Prostate gland (tissue), 2 donors: ENCODE data around the gene UGT1A8. TPM values are rescaled to one million over a fixed set of nuclear protein-coding genes. Genes with fewer than 3 reads are reported as not detected.

Source experiments
- DNase-seq: peaks from one replicate; pipeline ENCODE4 v3.0.0-alpha.2; 2019; ENCODE audit warnings: low spot score
- H3K27ac ChIP-seq, 2 donors: fragments of 200-600 bp; sonication (generic); 2 replicates each; pipeline ENCODE4 v1.5.1; 2017 to 2019
- H3K27me3 ChIP-seq: fragments of 200-600 bp; sonication (generic); replicated peaks from 2 replicates; pipeline ENCODE4 v1.5.1; 2019; ENCODE audit not compliant: insufficient read depth
- H3K36me3 ChIP-seq, 2 donors: fragments of 200-600 bp; sonication (generic); 1 replicate in 1 of 2; 2 replicates in 1 of 2; pipeline versions ENCODE4 v1.5.1 to v1.8.1; 2017 to 2019
- H3K4me1 ChIP-seq: fragments of 200-600 bp; sonication (generic); replicated peaks from 2 replicates; pipeline ENCODE4 v1.5.1; 2019
- H3K4me3 ChIP-seq, 2 donors: fragments of 200-600 bp; sonication (generic); 2 replicates each; pipeline ENCODE4 v1.5.1; 2017 to 2019
- H3K9me3 ChIP-seq: fragments of 200-600 bp; sonication (generic); 2 replicates; pipeline ENCODE4 v1.5.1; 2017
- POLR2A ChIP-seq: fragments of 450-650 bp; IDR thresholded peaks from one replicate; pipeline ENCODE4 v1.6.1; 2016; ENCODE audit warnings: antibody characterized with exemption, mild to moderate bottlenecking
- POLR2AphosphoS5 ChIP-seq: sonication (generic); formaldehyde crosslinking; IDR thresholded peaks from one replicate; pipeline ENCODE4 v1.6.1; 2017; ENCODE audit warnings: antibody characterized with exemption
- WGBS: methylation state at CpG from one replicate; pipeline ENCODE4 v1.1.5; 2018; 5-methylcytosine and 5-hydroxymethylcytosine counted together
- intact Hi-C: fragments of 100-400 bp; cut with DNase I; formaldehyde crosslinking; loops from one replicate; pipeline ENCODE4 v1.14.2; 2022
- total RNA-seq, 2 donors: library from RNA; depleted of rRNA; stranded (reverse); fragments of >200 nt; gene quantifications; one replicate each; pipeline ENCODE4 v1.1.0, GENCODE V29; 2016
- TF ChIP-seq, protein P1 (sequence below), 4 experiments: fragments of 200-600 bp in 2 of 4; fragments of 450-650 bp in 2 of 4; sonication (generic) in 2 of 4; IDR thresholded peaks; 1 replicate in 3 of 4; 2 replicates in 1 of 4; pipeline ENCODE4 v1.5.1; 2016 to 2019; ENCODE audit warnings: antibody characterized with exemption in 4 of 4, mild to moderate bottlenecking in 2 of 4, moderate library complexity in 2 of 4

Gene UGT1A8
- total RNA-seq, 2 donors from 2014 or later = not detected

DNA sequence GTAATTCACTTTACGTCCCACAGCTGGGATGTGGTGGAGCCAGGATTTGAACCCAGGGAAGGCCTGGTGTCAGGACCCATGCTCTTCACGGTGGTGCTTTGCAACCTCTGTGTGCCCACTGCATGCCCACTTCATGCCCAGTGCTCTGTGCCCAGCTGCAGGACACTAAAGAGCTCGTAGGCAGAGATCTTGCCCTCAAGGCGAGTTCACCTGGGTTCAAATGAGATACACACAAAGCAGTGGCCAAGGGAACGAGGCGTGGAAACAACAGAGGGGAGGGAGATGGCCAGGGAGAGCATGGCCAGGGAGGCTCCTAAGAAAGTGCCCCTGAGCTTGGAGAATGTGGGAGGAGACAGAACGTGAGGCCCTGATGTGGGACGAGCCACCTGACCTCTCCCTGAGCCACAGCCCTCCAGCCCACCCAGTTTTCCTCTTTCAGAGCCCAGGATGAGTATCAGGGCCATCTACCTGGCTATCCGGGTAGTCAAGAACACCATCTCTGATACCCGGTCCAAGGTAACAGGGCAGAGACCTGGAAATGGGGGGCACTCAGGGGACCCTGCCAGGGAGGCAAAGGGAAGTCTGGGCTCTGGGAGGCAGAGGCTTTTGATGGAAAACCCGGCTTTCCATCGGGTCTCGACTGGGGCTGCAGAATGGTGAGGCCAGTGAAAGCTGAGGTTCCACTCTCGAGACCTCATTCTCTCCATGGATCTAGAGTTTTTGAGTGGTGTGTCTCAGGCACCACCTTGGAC, 181.1 kb downstream of the UGT1A8 start:
- H3K27me3 ChIP-seq = no peaks in the 10 kb centered on the region
- no peak overlapping the region for H3K4me3 ChIP-seq
- no peaks in the 10 kb centered on the region for H3K9me3 ChIP-seq
- 78% methylated on average over 14 of the region's 14 CpGs for WGBS
- H3K27ac ChIP-seq = no peak overlapping the region
- H3K4me1 ChIP-seq = no peaks in the 10 kb centered on the region
- intact Hi-C loops = no loop called here
- TF ChIP-seq, protein P1, sequence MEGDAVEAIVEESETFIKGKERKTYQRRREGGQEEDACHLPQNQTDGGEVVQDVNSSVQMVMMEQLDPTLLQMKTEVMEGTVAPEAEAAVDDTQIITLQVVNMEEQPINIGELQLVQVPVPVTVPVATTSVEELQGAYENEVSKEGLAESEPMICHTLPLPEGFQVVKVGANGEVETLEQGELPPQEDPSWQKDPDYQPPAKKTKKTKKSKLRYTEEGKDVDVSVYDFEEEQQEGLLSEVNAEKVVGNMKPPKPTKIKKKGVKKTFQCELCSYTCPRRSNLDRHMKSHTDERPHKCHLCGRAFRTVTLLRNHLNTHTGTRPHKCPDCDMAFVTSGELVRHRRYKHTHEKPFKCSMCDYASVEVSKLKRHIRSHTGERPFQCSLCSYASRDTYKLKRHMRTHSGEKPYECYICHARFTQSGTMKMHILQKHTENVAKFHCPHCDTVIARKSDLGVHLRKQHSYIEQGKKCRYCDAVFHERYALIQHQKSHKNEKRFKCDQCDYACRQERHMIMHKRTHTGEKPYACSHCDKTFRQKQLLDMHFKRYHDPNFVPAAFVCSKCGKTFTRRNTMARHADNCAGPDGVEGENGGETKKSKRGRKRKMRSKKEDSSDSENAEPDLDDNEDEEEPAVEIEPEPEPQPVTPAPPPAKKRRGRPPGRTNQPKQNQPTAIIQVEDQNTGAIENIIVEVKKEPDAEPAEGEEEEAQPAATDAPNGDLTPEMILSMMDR (IDR thresholded peaks at IDR 0.05) = no peak
- no peaks in the 10 kb centered on the region for H3K36me3 ChIP-seq
- DNase-seq = no peak

GRCh38 chr2:233799087-233799665, 181.7 kb downstream of the UGT1A8 start:
- Histone ChIP-seq H3K4me1 (no peaks in the 10 kb centered on the region), H3K36me3 (no peaks in the 10 kb centered on the region), H3K27ac (no peak overlapping the region), H3K27me3 (no peaks in the 10 kb centered on the region), H3K9me3 (no peaks in the 10 kb centered on the region), H3K4me3 (no peak overlapping the region)
- TF ChIP-seq POLR2AphosphoS5 (no peak), POLR2A (no peak)
- TF ChIP-seq, protein P1 (IDR thresholded peaks at IDR 0.05) = no peak
- 64% methylated on average over 7 of the region's 7 CpGs for WGBS
- intact Hi-C loops = no loop called here
- no peak for DNase-seq

GRCh38 chr2:233799716-233800115, 182.3 kb downstream of the UGT1A8 start:
- TF ChIP-seq POLR2A (no peak), POLR2AphosphoS5 (no peak)
- TF ChIP-seq, protein P1 (IDR thresholded peaks at IDR 0.05) = no peak
- Histone ChIP-seq H3K9me3 (no peaks in the 10 kb centered on the region), H3K27me3 (no peaks in the 10 kb centered on the region), H3K4me1 (no peaks in the 10 kb centered on the region), H3K36me3 (no peaks in the 10 kb centered on the region), H3K27ac (no peak overlapping the region), H3K4me3 (no peak overlapping the region)
- intact Hi-C loops = no loop called here
- 53% methylated on average over 5 of the region's 5 CpGs for WGBS
- no peak for DNase-seq

DNA sequence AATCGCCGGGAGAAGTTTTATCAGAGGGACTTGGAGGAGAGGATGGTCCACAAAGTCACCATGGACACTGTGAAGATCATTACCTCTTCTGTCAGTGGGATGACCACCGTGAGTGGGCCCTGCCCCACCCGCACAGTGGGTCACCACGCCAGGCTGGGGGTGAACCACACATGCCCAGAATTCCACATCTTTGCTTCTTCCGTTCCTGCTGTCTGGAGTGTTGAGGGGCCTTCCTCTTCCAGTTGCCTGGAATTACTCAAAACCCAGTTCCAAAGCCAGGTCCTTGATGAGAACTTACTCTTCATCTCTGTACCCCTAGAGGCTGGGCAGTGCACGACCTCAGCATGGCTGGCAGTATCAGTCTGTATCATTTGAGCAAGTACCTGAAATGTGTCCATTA, 182.8 kb downstream of the UGT1A8 start:
- no peak for DNase-seq
- no peak overlapping the region for H3K4me3 ChIP-seq
- intact Hi-C loops = no loop called here

More for the DNA sequence above, 182.8 kb downstream of the UGT1A8 start:
- Histone ChIP-seq H3K36me3 (no peaks in the 10 kb centered on the region), H3K9me3 (no peaks in the 10 kb centered on the region), H3K27ac (no peak overlapping the region), H3K27me3 (no peaks in the 10 kb centered on the region), H3K4me1 (no peaks in the 10 kb centered on the region)
- TF ChIP-seq POLR2AphosphoS5 (no peak), POLR2A (no peak)
- TF ChIP-seq, protein P1 (IDR thresholded peaks at IDR 0.05) = no peak
- WGBS = 89% methylated on average over 7 of the region's 7 CpGs
